Spleen (tissue), 11 donors: ENCODE measurements around the gene ARHGAP11A. TPM values are rescaled to one million over a fixed set of nuclear protein-coding genes. Genes with fewer than 3 reads are reported as not detected.
A peak's percentile ranks its signal among the peaks of the same experiment; 100 is the strongest.

ENCODE experiments used
- DNase-seq: peaks from one replicate; pipeline ENCODE4 v3.0.0-alpha.2; 2020
- H3K27ac ChIP-seq, 8 donors: fragments of 200-600 bp; sonication (generic) in 7 of 8; 1 replicate in 4 of 8; 2 replicates in 4 of 8; pipeline versions ENCODE4 v1.5.0 to v1.8.0; 2016 to 2021; ENCODE audit warnings: inconsistent platforms in 4 of 8, mild to moderate bottlenecking in 4 of 8, moderate library complexity in 1 of 8
- H3K27me3 ChIP-seq, 7 donors: fragments of 200-600 bp; sonication (generic) in 6 of 7; replicated peaks in 1 of 7; 1 replicate in 4 of 7; 2 replicates in 3 of 7; pipeline versions ENCODE4 v1.5.0 to v1.8.0; 2016 to 2021; ENCODE audit warnings: inconsistent platforms in 3 of 7, mild to moderate bottlenecking in 1 of 7
- H3K36me3 ChIP-seq, 6 donors: fragments of 200-600 bp; sonication (generic) in 5 of 6; 1 replicate in 4 of 6; 2 replicates in 2 of 6; pipeline versions ENCODE4 v1.5.0 to v1.8.0; 2016 to 2021; ENCODE audit warnings: inconsistent platforms in 2 of 6
- H3K4me1 ChIP-seq, 6 donors: fragments of 200-600 bp; sonication (generic) in 5 of 6; 1 replicate in 3 of 6; 2 replicates in 3 of 6; pipeline versions ENCODE4 v1.5.0 to v1.8.0; 2016 to 2021; ENCODE audit warnings: inconsistent platforms in 3 of 6
- H3K4me3 ChIP-seq, 8 donors: fragments of 200-600 bp; sonication (generic) in 7 of 8; 1 replicate in 4 of 8; 2 replicates in 4 of 8; pipeline versions ENCODE4 v1.5.0 to v1.8.0; 2016 to 2021; ENCODE audit warnings: inconsistent platforms in 4 of 8, mild to moderate bottlenecking in 4 of 8, moderate library complexity in 2 of 8
- H3K9me3 ChIP-seq, 8 donors: fragments of 200-600 bp; sonication (generic) in 7 of 8; 1 replicate in 4 of 8; 2 replicates in 4 of 8; pipeline versions ENCODE4 v1.5.0 to v1.8.0; 2016 to 2021; ENCODE audit warnings: inconsistent platforms in 4 of 8
- POLR2A ChIP-seq, 3 donors: fragments of 450-650 bp; IDR thresholded peaks; one replicate each; pipeline ENCODE4 v1.5.1; 2017; ENCODE audit warnings: antibody characterized with exemption in 3 of 3, mild to moderate bottlenecking in 1 of 3
- POLR2AphosphoS5 ChIP-seq, 3 donors: sonication (generic); formaldehyde crosslinking; IDR thresholded peaks; one replicate each; pipeline ENCODE4 v1.5.1; 2017; ENCODE audit warnings: antibody characterized with exemption in 3 of 3
- WGBS, 5 donors: extraction: QIAGEN DNeasy Blood & Tissue Kit in 3 of 5; methylation state at CpG; one replicate each; pipeline versions ENCODE4 v1.1.5 to v1.1.7; 2013 to 2018; 5-methylcytosine and 5-hydroxymethylcytosine counted together
- intact Hi-C: fragments of 100-400 bp; cut with DNase I; formaldehyde crosslinking; loops from one replicate; pipeline ENCODE4 v1.15.0; 2023; ENCODE audit warnings: low total_unique reads
- polyA plus RNA-seq, 3 donors: library from polyadenylated mRNA; stranded (reverse); fragments of 200-250 nt; gene quantifications; one replicate each; pipeline ENCODE4 v1.2.1, GENCODE V29; 2013
- total RNA-seq, 7 donors: library from RNA; depleted of rRNA in 3 of 7; stranded (reverse); fragments of >200 nt in 3 of 7; fragmentation: NEBNext Ultra II Directional in 4 of 7; extraction: Animal tissue kit (Norgen Biotek cat#: 25700) in 4 of 7; gene quantifications; one replicate each; pipeline versions ENCODE4 v1.1.0 to v1.2.1, GENCODE V29; 2016 to 2021
- TF ChIP-seq, protein P1 (sequence below), 11 experiments: fragments of 200-600 bp in 7 of 11; fragments of 450-650 bp in 4 of 11; sonication (generic) in 4 of 11; IDR thresholded peaks in 8 of 11; conservative IDR thresholded peaks in 3 of 11; 1 replicate in 7 of 11; 2 replicates in 4 of 11; pipeline versions ENCODE4 v1.4.0 to v1.8.0; 2016 to 2021; ENCODE audit warnings: antibody characterized with exemption in 11 of 11, inconsistent platforms in 4 of 11, mild to moderate bottlenecking in 1 of 11
- donor health status: healthy with polysubstance abuse.
- donor health status: DM: no; HTN: no; CAD: no; lungs with moderate emphysema.
- donor health status: DM: no; HTN: no; CAD: no.
- donor health status: Bipolar disorder and iron deficiency.
- donor health status: healthy.
- donor health status: DM: no; HTN: no; CAD: no.
- donor health status: DM: yes; HTN: yes; CAD: no.

Gene ARHGAP11A
- total and polyA plus RNA-seq, 10 donors: 1.1 to 9.5 (median 5.6) TPM

DNA sequence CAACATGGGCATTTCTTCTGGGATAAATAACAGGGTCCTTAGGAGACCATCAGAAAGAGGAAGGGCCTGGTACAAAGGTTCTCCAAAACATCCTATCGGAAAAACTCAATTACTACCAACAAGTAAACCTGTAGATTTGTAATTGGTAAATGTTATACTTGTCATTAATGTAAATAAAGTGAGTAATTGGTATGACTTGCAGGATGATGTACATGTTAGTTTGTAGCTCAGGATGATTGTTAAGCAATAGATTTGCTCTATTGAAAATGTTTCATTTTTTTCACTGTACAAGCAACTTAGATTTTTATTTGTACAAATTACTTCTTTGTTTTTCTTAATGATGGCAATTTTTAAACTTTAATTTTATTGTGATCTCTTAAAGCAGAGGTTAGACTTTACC is 22.4 kb downstream of the ARHGAP11A start:
- Histone ChIP-seq H3K4me1 (peaks cover 0 to 12% (median 0%) of the 10 kb centered on the region in 6 donors), H3K27ac (no peak overlapping the region), H3K9me3 (no peaks in the 10 kb centered on the region), H3K36me3 (peaks cover 0 to 74% (median 8%) of the 10 kb centered on the region in 6 donors), H3K4me3 (no peak overlapping the region), H3K27me3 (peaks cover 0 to 13% (median 0%) of the 10 kb centered on the region in 7 donors)
- TF ChIP-seq, protein P1, sequence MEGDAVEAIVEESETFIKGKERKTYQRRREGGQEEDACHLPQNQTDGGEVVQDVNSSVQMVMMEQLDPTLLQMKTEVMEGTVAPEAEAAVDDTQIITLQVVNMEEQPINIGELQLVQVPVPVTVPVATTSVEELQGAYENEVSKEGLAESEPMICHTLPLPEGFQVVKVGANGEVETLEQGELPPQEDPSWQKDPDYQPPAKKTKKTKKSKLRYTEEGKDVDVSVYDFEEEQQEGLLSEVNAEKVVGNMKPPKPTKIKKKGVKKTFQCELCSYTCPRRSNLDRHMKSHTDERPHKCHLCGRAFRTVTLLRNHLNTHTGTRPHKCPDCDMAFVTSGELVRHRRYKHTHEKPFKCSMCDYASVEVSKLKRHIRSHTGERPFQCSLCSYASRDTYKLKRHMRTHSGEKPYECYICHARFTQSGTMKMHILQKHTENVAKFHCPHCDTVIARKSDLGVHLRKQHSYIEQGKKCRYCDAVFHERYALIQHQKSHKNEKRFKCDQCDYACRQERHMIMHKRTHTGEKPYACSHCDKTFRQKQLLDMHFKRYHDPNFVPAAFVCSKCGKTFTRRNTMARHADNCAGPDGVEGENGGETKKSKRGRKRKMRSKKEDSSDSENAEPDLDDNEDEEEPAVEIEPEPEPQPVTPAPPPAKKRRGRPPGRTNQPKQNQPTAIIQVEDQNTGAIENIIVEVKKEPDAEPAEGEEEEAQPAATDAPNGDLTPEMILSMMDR (IDR thresholded peaks at IDR 0.05 in 8 of 11, conservative IDR thresholded peaks at IDR 0.05 in 3 of 11): no peak
- TF ChIP-seq POLR2AphosphoS5 (IDR thresholded peaks at IDR 0.05) (no peak), POLR2A (IDR thresholded peaks at IDR 0.05) (no peak)
- intact Hi-C loops: no loop called here
- no peak for DNase-seq
- 95 to 100% (median 97%) methylated on average over 1 of the region's 1 CpG for WGBS, 5 donors

DNA sequence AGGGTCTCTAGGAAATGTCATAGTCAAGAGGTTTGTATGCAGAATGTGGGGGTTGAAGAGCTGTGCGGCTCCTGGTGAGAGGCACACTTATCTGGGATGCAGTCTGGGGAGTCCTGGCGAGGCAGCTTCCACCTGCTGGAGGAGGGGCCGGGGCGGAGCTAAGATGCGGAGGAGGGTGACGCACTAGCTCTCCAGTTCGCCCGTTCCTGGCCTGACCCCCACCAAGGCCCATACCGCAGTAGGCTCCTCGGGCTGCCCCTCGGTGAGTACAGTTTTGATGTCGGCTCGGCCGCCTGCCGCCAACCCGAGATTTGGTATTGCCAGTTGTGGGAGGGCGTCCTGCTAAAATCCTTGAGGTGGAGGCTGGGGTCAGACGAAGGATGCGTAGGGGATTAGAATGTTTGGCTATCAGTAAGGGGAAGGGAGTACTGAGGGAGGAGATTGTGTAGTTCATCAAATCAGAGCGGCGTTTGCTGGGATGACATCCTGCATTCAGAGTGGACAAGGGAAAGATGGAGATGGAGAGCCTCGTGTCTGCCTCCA is 26.3 kb downstream of the ARHGAP11A start, which contains the start of gene SCG5:
SCG5 (plus strand) TSS at position 194 of the 543 bp plus-strand sequence. CDS start 1,883 bp downstream, outside the sequence.
- intact Hi-C loops: no loop called here
- no peak for DNase-seq
- peak within 1 kb of the TSS in 1 of 8 donors; percentile 23 for H3K4me3 ChIP-seq

DNA sequence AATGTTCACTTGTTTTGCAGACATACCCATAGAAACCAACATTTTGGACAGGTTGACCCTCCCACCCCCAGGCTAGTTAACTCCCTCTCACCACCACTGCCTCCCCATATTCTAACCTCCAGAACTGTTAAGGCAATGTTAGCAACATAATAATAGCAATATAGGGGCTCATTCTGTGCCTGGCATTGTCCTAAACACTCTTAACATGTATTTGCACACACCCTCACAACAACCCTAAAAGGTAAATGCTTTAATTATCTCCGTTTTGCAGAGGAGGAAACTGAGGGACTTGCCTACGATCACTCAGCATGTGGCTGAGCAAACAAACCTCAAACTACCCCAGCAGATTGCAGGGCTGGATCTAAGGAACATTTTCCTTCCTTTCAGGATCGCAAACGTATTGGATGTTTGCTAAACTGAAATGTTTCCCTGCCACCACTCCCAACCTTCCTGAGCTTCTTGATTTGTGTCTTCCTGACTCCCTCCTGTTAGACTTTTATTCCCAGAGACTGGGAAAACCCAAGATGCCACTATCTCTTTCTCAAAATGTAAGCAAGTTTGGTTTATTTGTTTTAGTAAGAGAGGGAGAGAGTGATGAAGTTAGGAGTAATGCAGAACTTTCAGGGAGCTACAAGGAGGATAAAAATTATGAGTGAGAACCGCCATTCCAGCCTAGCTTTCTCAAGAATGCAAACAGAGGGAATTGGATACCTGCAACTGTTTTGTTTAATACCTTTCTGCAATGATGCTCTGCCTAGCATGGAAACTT is 27.5 kb downstream of the ARHGAP11A start:
- no peak overlapping the region for H3K4me3 ChIP-seq
- TF ChIP-seq POLR2AphosphoS5 (IDR thresholded peaks at IDR 0.05) (no peak), POLR2A (IDR thresholded peaks at IDR 0.05) (no peak)
- TF ChIP-seq, protein P1 (IDR thresholded peaks at IDR 0.05 in 8 of 11, conservative IDR thresholded peaks at IDR 0.05 in 3 of 11): no peak
- H3K36me3 ChIP-seq: peaks cover 0 to 27% (median 0%) of the 10 kb centered on the region in 6 donors
- DNase-seq: no peak
- H3K4me1 ChIP-seq: no peaks in the 10 kb centered on the region
- intact Hi-C loops: no loop called here
- no peak overlapping the region for H3K27ac ChIP-seq
- WGBS, 5 donors: 80 to 84% (median 82%) methylated on average over 5 of the region's 5 CpGs
- H3K9me3 ChIP-seq: no peaks in the 10 kb centered on the region
- peaks cover 0 to 13% (median 0%) of the 10 kb centered on the region in 7 donors for H3K27me3 ChIP-seq

More for the DNA sequence above, 26.3 kb downstream of the ARHGAP11A start, which contains the start of gene SCG5:
- Histone ChIP-seq H3K36me3 (peaks cover 0 to 36% (median 2%) of the 10 kb centered on the region in 6 donors), H3K4me1 (peaks cover 0 to 7% (median 0%) of the 10 kb centered on the region in 6 donors), H3K9me3 (no peaks in the 10 kb centered on the region), H3K27me3 (peaks cover 0 to 13% (median 0%) of the 10 kb centered on the region in 7 donors), H3K27ac (no peak within 1 kb of the TSS)
- WGBS, 5 donors: 39 to 48% (median 42%) methylated on average over 22 of the region's 22 CpGs
- TF ChIP-seq, protein P1 (IDR thresholded peaks at IDR 0.05 in 8 of 11, conservative IDR thresholded peaks at IDR 0.05 in 3 of 11): no peak
- TF ChIP-seq POLR2AphosphoS5 (IDR thresholded peaks at IDR 0.05) (peak in 1 of 3 donors; percentile 18), POLR2A (IDR thresholded peaks at IDR 0.05) (no peak)

DNA sequence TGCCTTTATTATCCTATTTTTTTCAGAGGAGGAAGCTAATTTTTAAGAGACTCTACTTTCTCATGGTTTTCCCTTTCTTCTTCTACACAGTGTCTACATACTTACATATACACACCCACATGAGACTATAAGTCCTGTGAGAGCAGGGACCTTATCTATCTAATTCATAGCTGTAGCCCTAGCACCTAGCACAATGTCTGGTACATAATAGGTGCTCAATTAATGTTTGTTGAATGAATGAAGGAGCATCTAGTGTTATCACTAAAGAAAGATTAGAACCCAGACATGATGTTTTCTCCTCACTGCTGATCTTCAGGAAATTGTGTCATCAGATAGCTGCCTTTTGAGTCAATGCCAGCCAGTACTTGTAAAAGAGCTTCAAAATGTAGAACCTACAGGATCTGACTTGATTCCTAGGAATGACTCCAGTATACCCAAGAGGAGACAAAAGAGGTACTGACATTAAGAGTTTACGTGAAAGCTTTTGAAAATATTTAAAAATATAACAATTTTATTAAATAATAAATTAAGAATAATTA is 28.7 kb downstream of the ARHGAP11A start:
- Histone ChIP-seq H3K9me3 (no peaks in the 10 kb centered on the region), H3K4me1 (no peaks in the 10 kb centered on the region), H3K36me3 (peaks cover 0 to 20% (median 0%) of the 10 kb centered on the region in 6 donors), H3K4me3 (no peak overlapping the region), H3K27ac (no peak overlapping the region), H3K27me3 (peaks cover 0 to 13% (median 0%) of the 10 kb centered on the region in 7 donors)
- DNase-seq: no peak
- intact Hi-C loops: no loop called here
- TF ChIP-seq POLR2A (IDR thresholded peaks at IDR 0.05) (no peak), POLR2AphosphoS5 (IDR thresholded peaks at IDR 0.05) (no peak)
- TF ChIP-seq, protein P1 (IDR thresholded peaks at IDR 0.05 in 8 of 11, conservative IDR thresholded peaks at IDR 0.05 in 3 of 11): no peak
- 95 to 100% (median 98%) methylated on average over 1 of the region's 1 CpG for WGBS, 5 donors
